CD4-positive, alpha-beta T cell treated with Interleukin-17A for 4 hours (primary cell): Measurements from ENCODE around the gene NFKBIE.

Experiments
- DNase-seq: peaks from one replicate; pipeline ENCODE4 v3.0.0-alpha.2; 2020; ENCODE audit warnings: mixed read lengths

NFKBIE gene

GRCh38 chr6:44297063-44298038 is 32.0 kb upstream of the NFKBIE start:
- peak; percentile 57 for DNase-seq

GRCh38 chr6:44294832-44295791 is 29.8 kb upstream of the NFKBIE start:
- DNase-seq: no peak

GRCh38 chr6:44292661-44293365 is 27.5 kb upstream of the NFKBIE start:
- no peak for DNase-seq

GRCh38 chr6:44291841-44292240 is 26.5 kb upstream of the NFKBIE start:
- no peak for DNase-seq

GRCh38 chr6:44289726-44290260 is 24.4 kb upstream of the NFKBIE start:
- no peak for DNase-seq

- DNase-seq: no peak
Observed at GRCh38 chr6:44286747-44287146, 21.4 kb upstream of the NFKBIE start.

- DNase-seq: no peak
Observed at GRCh38 chr6:44286285-44286565, 20.9 kb upstream of the NFKBIE start.

- no peak for DNase-seq
Observed at GRCh38 chr6:44285552-44286284, 20.4 kb upstream of the NFKBIE start.

GRCh38 chr6:44284867-44285266 is 19.5 kb upstream of the NFKBIE start:
- no peak for DNase-seq

- no peak for DNase-seq
Observed at GRCh38 chr6:44284121-44284520, 18.8 kb upstream of the NFKBIE start.

GRCh38 chr6:44278774-44279697 is 13.7 kb upstream of the NFKBIE start:
- DNase-seq: no peak

- DNase-seq: no peak
Observed at GRCh38 chr6:44278315-44278714, 13.0 kb upstream of the NFKBIE start.

- DNase-seq: no peak
Observed at GRCh38 chr6:44277763-44278162, 12.4 kb upstream of the NFKBIE start.

- no peak for DNase-seq
Observed at GRCh38 chr6:44276667-44277640, 11.6 kb upstream of the NFKBIE start.

- DNase-seq: peak; percentile 33
Observed at GRCh38 chr6:44275749-44276648, 10.6 kb upstream of the NFKBIE start.

- no peak for DNase-seq
Observed at GRCh38 chr6:44275271-44275748, 10.0 kb upstream of the NFKBIE start.

GRCh38 chr6:44273617-44274016 is 8.3 kb upstream of the NFKBIE start:
- no peak for DNase-seq

- DNase-seq: no peak
Observed at GRCh38 chr6:44272999-44273566, 7.7 kb upstream of the NFKBIE start.
